IPS-20b (cell line): ENCODE data around the gene RHBG.

Experiments used
- H3K27ac ChIP-seq: one replicate; pipeline ENCODE4 v1.5.1; 2013; ENCODE audit warnings: low read length
- H3K27me3 ChIP-seq: 2 replicates; pipeline ENCODE4 v1.6.1; 2013; ENCODE audit warnings: mild to moderate bottlenecking, low read length, inconsistent platforms; ENCODE audit not compliant: insufficient read depth
- H3K36me3 ChIP-seq: 2 replicates; pipeline ENCODE4 v1.6.1; 2013; ENCODE audit warnings: low read depth, mild to moderate bottlenecking, inconsistent platforms, low read length, moderate library complexity; ENCODE audit not compliant: insufficient read depth
- H3K4me1 ChIP-seq: 2 replicates; pipeline ENCODE4 v1.6.1; 2013; ENCODE audit warnings: mild to moderate bottlenecking, control low read depth, inconsistent platforms, low read length, moderate library complexity; ENCODE audit not compliant: insufficient read depth
- H3K4me3 ChIP-seq: 2 replicates; pipeline ENCODE4 v1.5.1; 2013; ENCODE audit warnings: mild to moderate bottlenecking, low read length, inconsistent platforms
- H3K9ac ChIP-seq: 2 replicates; pipeline ENCODE4 v1.6.1; 2013; ENCODE audit warnings: low read depth, mild to moderate bottlenecking, inconsistent platforms, low read length, moderate library complexity
- H3K9me3 ChIP-seq: 2 replicates; pipeline ENCODE4 v1.6.1; 2013; ENCODE audit warnings: mild to moderate bottlenecking, low read depth, low read length, inconsistent platforms; ENCODE audit not compliant: insufficient read depth

Gene RHBG

GRCh38 chr1:156421939-156422601 lies 53.1 kb downstream of the RHBG start:
- H3K4me3 ChIP-seq: peak overlapping the region; percentile 65
- H3K36me3 ChIP-seq: no peaks in the 10 kb centered on the region
- H3K4me1 ChIP-seq: peaks cover 10% of the 10 kb centered on the region
- H3K27me3 ChIP-seq: peaks cover 100% of the 10 kb centered on the region
- H3K9ac ChIP-seq: peak overlapping the region; percentile 57; the same call in 1 of the 2 replicates
- H3K27ac ChIP-seq: no peak overlapping the region
- no peaks in the 10 kb centered on the region for H3K9me3 ChIP-seq

GRCh38 chr1:156422602-156423091 lies 53.6 kb downstream of the RHBG start:
- Histone ChIP-seq H3K27me3 (peaks cover 100% of the 10 kb centered on the region), H3K27ac (no peak overlapping the region), H3K36me3 (no peaks in the 10 kb centered on the region), H3K9ac (peak overlapping the region; percentile 57; the same call in 1 of the 2 replicates), H3K9me3 (no peaks in the 10 kb centered on the region), H3K4me1 (peaks cover 10% of the 10 kb centered on the region), H3K4me3 (peak overlapping the region; percentile 65)

- Histone ChIP-seq H3K27me3 (peaks cover 100% of the 10 kb centered on the region), H3K9ac (no peak overlapping the region), H3K9me3 (no peaks in the 10 kb centered on the region)
These were observed 54.7 kb downstream of the RHBG start for GRCh38 chr1:156423422-156424352.

GRCh38 chr1:156424806-156425432 lies 55.9 kb downstream of the RHBG start:
- H3K27me3 ChIP-seq: peaks cover 100% of the 10 kb centered on the region
- no peak overlapping the region for H3K27ac ChIP-seq

More at GRCh38 chr1:156423422-156424352, 54.7 kb downstream of the RHBG start:
- H3K36me3 ChIP-seq: no peaks in the 10 kb centered on the region
- no peak overlapping the region for H3K27ac ChIP-seq
- peaks cover 10% of the 10 kb centered on the region for H3K4me1 ChIP-seq
- no peak overlapping the region for H3K4me3 ChIP-seq

GRCh38 chr1:156425943-156426342 lies 56.9 kb downstream of the RHBG start:
- Histone ChIP-seq H3K36me3 (no peaks in the 10 kb centered on the region), H3K9me3 (no peaks in the 10 kb centered on the region), H3K27me3 (peaks cover 100% of the 10 kb centered on the region), H3K4me3 (no peak overlapping the region), H3K27ac (no peak overlapping the region), H3K4me1 (peaks cover 24% of the 10 kb centered on the region), H3K9ac (no peak overlapping the region)

More at GRCh38 chr1:156424806-156425432, 55.9 kb downstream of the RHBG start:
- Histone ChIP-seq H3K4me1 (peaks cover 16% of the 10 kb centered on the region), H3K36me3 (no peaks in the 10 kb centered on the region), H3K4me3 (no peak overlapping the region), H3K9ac (no peak overlapping the region), H3K9me3 (no peaks in the 10 kb centered on the region)

- Histone ChIP-seq H3K4me3 (no peak overlapping the region), H3K27ac (no peak overlapping the region), H3K9me3 (no peaks in the 10 kb centered on the region), H3K27me3 (peaks cover 100% of the 10 kb centered on the region), H3K9ac (no peak overlapping the region), H3K4me1 (peaks cover 25% of the 10 kb centered on the region), H3K36me3 (no peaks in the 10 kb centered on the region)
These were observed 58.9 kb downstream of the RHBG start for GRCh38 chr1:156427957-156428356.

- peaks cover 100% of the 10 kb centered on the region for H3K27me3 ChIP-seq
- H3K36me3 ChIP-seq: no peaks in the 10 kb centered on the region
- peaks cover 25% of the 10 kb centered on the region for H3K4me1 ChIP-seq
- H3K27ac ChIP-seq: no peak overlapping the region
- H3K9ac ChIP-seq: no peak overlapping the region
- no peaks in the 10 kb centered on the region for H3K9me3 ChIP-seq
- H3K4me3 ChIP-seq: peak overlapping the region; percentile 49; the same call in 1 of the 2 replicates
These were observed 59.8 kb downstream of the RHBG start for GRCh38 chr1:156428746-156429288.

GRCh38 chr1:156429313-156430060 lies 60.5 kb downstream of the RHBG start:
- Histone ChIP-seq H3K36me3 (no peaks in the 10 kb centered on the region), H3K9me3 (peaks cover 4% of the 10 kb centered on the region; the same call in 1 of the 2 replicates), H3K27ac (no peak overlapping the region), H3K4me1 (peaks cover 25% of the 10 kb centered on the region), H3K9ac (no peak overlapping the region), H3K27me3 (peaks cover 100% of the 10 kb centered on the region), H3K4me3 (peak overlapping the region; percentile 49; the same call in 1 of the 2 replicates)

GRCh38 chr1:156430303-156430702 lies 61.3 kb downstream of the RHBG start:
- no peak overlapping the region for H3K27ac ChIP-seq
- H3K9ac ChIP-seq: no peak overlapping the region
- H3K4me3 ChIP-seq: peak overlapping the region; percentile 49; the same call in 1 of the 2 replicates
- H3K27me3 ChIP-seq: peaks cover 100% of the 10 kb centered on the region
- H3K36me3 ChIP-seq: no peaks in the 10 kb centered on the region
- peaks cover 25% of the 10 kb centered on the region for H3K4me1 ChIP-seq
- peaks cover 9% of the 10 kb centered on the region; the same call in 1 of the 2 replicates for H3K9me3 ChIP-seq

GRCh38 chr1:156430866-156431265 lies 61.9 kb downstream of the RHBG start:
- peaks cover 25% of the 10 kb centered on the region for H3K4me1 ChIP-seq
- no peaks in the 10 kb centered on the region for H3K36me3 ChIP-seq
- H3K4me3 ChIP-seq: no peak overlapping the region
- H3K9ac ChIP-seq: no peak overlapping the region
- H3K9me3 ChIP-seq: peaks cover 9% of the 10 kb centered on the region; the same call in 1 of the 2 replicates
- no peak overlapping the region for H3K27ac ChIP-seq
- peaks cover 100% of the 10 kb centered on the region for H3K27me3 ChIP-seq
